T-helper 9 cell (primary cell): ENCODE data around the gene CAMK2A.

Experiments used
- DNase-seq: peaks from one replicate; pipeline ENCODE4 v3.0.0-alpha.2; 2020

Gene CAMK2A

GRCh38 chr5:150299571-150300327 is 10.2 kb upstream of the CAMK2A start:
- DNase-seq = no peak

- no peak for DNase-seq
Measured at GRCh38 chr5:150298701-150299451, 9.3 kb upstream of the CAMK2A start.

- no peak for DNase-seq
Measured at GRCh38 chr5:150297934-150298595, 8.5 kb upstream of the CAMK2A start.

GRCh38 chr5:150297236-150297890 is 7.8 kb upstream of the CAMK2A start:
- no peak for DNase-seq

DNA sequence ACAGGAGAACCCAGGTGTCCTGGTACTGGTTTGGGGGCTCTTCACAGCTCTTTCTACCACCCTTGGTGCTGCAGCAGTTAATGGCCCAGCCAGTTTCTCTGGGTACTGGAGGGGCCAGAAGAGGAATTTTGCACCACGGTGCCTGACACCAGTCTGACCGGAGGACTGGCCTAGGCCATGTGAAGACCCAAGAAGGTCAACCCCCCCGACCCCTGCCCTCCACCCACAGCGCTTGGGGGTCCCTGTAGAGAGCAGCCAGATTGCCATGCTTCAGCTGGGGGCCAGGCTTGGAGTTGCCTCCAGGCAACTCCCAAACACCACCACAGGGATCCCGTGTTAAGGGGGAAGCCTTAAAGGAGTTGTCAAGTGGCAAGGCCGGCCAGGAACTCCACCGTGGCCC is 6.9 kb upstream of the CAMK2A start:
- no peak for DNase-seq

DNA sequence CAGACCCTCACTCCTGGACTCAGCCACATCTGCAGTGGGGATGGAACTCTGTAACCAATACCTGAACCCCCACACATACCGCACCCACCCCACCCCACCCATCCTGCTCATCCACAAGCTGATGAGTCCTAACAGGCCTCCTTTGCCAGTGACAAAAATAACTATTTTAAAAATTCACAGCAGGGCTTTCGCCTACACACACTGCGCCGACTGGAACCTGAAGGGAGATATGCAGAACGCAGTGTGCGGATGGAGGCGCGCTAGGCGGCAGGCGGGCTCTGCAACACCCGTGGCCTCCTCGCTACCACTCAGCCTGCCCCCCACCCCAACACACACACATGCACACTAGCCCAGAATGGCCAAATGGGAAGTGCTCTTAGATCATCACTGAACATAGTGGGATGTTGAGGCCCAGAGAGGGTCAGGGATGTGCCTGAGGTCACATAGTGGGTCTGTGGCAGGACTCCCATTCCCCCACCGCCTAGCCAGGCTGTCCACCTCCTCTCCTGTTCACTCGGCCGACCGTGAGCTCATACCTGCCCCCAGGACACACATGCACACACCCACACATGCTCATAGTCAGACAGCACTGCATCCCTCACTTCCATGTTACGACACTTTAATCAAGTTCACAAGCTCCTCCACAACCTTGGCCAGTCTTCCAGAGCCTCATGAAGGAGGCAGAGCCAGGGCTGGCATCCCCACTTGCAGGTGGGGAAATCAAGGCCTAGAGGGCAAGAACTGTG is 6.3 kb upstream of the CAMK2A start:
- no peak for DNase-seq

- DNase-seq = no peak
Measured at GRCh38 chr5:150295172-150295634, 5.6 kb upstream of the CAMK2A start.

DNA sequence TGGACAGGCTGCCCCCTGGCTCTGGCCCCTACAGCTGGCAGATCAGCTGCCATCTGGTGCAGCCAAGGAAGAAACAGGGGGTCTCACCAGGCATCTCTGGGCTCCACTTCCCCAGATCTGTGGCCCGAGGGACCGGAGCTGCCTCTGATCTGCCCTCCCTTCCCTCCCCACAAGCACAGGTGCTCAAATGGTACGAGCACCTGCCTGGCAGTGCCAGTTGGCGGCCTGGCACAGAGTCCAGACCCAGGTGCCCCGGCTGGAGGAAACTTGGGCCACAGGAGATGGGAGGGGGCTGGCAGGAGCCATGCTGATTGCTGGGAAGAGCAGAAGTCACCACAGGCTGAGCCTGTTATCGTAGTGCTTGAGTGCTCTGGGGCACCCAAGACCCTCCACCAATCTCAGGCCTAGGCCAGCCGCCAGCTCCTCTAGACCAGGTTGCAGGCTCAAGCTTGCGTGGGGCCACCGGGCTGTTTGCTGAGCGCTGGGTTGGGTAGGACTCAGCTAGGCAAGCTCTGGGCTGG is 5.0 kb upstream of the CAMK2A start:
- no peak for DNase-seq

DNA sequence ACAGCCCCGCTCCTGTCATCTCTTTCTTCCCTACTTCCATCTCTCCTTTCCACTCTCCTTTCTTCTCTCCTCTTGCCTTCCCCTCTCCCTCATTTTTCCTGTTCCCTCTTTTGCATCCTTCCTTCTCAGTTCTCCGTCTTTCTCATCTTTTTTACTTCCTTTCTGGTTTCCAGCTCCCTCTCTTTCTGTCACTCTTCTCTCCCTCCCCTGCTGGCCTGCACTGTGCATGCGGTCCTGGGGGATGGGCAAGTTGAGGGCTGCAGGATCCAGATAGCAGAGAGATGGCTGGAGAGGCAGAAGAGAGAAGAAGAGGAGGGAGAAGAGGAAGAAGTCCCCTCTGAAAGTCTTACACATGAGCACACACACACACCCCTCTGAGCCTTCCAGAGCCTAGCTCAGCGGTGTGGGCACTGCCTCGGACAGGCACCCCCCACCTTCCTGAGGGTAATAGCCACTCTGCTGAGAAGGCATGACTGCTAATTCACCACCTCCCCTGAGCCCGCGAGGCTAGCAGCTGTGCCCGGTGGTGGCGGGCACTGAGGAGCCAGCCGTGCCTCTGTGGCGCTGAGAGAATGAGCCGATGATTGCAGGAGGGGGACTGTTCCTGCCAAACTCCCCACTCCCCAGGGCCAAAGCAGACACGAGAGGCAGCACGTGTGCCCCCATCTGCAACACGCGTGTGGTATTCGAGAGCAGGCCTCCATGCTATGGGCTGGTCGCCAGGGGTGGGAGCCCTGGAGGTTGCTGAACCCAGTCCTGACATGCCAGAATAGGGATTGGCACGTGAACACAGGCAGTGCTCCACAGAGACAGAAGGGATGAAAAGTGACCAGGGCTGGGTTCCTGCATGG is 3.7 kb upstream of the CAMK2A start:
- DNase-seq = no peak

GRCh38 chr5:150291388-150292385 is 2.1 kb upstream of the CAMK2A start:
- DNase-seq = no peak

- DNase-seq = no peak
Measured at GRCh38 chr5:150288791-150289190, 782 bp downstream of the CAMK2A start.

- no peak for DNase-seq
Measured at GRCh38 chr5:150288361-150288760, 1.2 kb downstream of the CAMK2A start.

- no peak for DNase-seq
Measured at GRCh38 chr5:150286820-150287219, 2.8 kb downstream of the CAMK2A start.

- no peak for DNase-seq
Measured at GRCh38 chr5:150285114-150285513, 4.5 kb downstream of the CAMK2A start.

- DNase-seq = no peak
Measured at GRCh38 chr5:150284311-150284710, 5.3 kb downstream of the CAMK2A start.

DNA sequence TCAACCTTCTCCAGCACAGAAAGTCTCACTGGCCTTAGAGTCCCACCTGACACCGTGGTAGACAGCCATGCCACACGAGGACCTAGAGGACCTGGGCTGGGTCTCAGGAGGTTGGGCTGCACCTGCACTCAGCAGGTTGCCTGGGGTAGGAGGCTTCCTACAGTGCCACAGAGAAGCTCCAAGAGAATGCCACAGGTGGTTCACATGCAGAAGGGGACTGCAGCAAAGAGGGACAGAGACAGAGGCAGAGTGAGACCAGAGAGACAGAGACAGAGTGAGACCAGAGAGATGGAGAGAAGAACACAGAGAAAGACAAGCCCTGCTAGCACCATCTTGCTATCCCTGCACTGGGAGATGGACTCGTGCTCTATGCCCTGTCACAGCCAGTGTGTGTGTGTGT is 5.7 kb downstream of the CAMK2A start:
- no peak for DNase-seq

DNA sequence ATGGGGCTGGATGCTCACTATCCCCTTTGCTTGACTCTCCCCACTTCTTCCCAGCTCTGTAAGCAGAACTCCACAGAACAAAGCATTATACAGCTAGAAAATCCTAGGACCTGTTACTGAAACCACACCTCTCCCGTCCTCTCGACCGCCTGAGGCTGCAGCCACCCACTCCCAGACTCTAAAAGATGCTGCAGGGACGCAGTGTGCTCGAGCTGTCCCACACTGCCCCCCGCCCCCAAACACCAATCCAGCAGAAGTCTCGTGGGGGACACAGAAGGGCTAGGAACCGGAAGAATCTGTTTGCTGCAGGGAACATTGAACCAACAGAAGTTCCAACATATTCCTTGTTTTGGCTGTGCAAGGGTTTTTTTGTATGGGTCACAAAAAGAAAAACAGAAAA is 7.6 kb downstream of the CAMK2A start:
- no peak for DNase-seq

DNA sequence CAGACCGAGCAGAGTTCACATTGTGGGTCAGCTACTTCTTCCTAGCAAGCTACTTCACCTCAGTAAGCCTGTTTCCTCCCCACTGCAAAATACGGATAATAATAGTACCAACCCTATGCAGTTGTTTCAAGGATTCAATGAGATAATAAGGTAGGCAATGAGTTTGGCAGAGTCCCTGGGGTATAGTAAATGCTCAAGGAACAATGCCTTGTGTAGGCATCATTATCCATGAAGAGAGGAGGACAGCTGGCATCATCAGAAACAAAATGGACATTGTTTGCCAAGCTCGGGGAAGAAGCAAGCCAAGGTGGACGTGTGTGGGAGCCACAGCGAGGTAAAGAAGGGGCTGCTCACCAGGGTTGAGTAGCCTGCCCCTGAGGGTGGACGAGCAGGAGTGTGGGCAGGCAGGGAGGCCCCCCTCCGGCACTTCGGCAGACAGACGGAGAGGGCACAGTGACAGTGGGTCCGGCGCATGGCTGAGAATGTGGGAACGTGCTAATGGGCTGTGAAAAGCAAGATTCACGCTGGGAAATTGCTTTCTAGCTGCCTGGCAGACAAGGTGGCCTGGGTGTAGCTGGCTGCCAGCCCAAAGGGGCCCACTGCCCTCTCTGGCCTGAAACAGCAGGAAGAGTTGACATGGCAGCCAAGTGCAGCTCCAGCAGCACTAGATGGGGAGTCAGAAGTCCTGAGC is 10.1 kb downstream of the CAMK2A start:
- no peak for DNase-seq

- DNase-seq = no peak
Measured at GRCh38 chr5:150278916-150279315, 10.7 kb downstream of the CAMK2A start.
